ENCODE data around the gene ASGR1.
A peak's percentile ranks its signal among the peaks of the same experiment; 100 is the strongest.

The ASGR1 gene, protein sequence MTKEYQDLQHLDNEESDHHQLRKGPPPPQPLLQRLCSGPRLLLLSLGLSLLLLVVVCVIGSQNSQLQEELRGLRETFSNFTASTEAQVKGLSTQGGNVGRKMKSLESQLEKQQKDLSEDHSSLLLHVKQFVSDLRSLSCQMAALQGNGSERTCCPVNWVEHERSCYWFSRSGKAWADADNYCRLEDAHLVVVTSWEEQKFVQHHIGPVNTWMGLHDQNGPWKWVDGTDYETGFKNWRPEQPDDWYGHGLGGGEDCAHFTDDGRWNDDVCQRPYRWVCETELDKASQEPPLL

DNA sequence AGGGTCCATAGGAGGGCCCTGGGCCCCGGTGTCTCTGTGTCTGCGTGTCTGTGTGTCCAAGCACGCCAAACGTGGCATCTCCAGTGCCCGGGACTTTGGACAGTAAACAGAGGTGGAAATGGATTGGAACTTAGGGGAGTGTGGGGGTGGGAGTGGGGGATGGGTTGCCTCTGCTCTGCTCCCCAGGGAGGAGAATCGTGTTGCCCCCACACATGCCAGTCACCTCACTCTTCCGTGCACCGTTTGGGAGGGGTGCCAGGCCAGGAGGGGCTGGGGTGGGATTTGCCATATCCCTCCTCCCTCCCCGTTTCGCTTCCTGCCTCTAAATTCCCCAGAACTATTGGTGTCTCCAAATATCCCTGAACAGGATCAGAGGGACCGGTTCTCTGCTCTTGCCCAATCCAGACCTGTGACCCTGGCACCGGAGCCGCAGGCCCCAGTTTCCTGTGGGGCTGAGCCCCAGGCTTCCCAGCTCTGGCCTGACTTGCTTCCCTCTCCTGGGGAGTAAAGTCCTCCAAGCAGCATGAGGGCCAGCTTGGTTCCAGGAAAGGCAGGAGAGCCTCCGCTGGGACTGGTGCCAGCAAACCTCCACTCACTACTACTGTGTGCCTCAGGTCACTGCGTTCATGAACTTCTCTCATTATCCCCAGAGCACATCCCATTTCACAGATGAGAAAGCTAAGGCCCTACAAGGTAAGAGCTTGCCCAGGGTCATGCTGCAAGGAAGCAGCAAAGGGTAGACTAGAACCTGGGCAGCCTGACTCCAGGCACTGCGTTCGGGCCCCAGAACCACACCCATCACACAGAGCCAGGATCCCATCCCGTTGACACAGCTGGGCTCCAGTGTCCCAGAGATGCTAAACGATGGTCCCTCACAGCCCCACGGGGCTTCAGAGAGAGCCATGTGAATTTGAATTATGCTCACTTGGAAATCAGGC is at the start of gene ASGR1:
TSS of gene ASGR1 (minus strand) at position 54 of the 938 bp plus-strand sequence. CDS start 807 bp downstream, outside the sequence.
- DNase-seq = no peak

DNA sequence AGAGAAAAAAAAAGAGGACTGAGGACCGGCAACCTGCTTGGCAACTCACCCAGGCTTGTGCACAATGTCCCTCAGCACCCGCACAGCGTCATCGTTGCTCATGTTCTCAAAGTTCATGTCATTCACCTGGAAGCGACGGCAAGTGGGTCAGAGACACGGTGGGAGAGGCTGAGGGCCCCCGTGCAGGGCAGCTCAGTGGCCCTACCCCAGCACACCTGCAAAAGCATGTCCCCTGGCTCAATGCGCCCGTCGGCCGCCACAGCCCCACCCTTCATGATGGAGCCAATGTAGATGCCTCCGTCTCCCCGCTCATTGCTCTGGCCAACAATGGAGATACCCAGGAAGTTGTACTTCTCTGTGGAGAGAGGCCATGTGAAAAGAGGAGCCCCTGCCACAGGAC is 49.8 kb upstream of the ASGR1 start:
- no peak for DNase-seq

DNA sequence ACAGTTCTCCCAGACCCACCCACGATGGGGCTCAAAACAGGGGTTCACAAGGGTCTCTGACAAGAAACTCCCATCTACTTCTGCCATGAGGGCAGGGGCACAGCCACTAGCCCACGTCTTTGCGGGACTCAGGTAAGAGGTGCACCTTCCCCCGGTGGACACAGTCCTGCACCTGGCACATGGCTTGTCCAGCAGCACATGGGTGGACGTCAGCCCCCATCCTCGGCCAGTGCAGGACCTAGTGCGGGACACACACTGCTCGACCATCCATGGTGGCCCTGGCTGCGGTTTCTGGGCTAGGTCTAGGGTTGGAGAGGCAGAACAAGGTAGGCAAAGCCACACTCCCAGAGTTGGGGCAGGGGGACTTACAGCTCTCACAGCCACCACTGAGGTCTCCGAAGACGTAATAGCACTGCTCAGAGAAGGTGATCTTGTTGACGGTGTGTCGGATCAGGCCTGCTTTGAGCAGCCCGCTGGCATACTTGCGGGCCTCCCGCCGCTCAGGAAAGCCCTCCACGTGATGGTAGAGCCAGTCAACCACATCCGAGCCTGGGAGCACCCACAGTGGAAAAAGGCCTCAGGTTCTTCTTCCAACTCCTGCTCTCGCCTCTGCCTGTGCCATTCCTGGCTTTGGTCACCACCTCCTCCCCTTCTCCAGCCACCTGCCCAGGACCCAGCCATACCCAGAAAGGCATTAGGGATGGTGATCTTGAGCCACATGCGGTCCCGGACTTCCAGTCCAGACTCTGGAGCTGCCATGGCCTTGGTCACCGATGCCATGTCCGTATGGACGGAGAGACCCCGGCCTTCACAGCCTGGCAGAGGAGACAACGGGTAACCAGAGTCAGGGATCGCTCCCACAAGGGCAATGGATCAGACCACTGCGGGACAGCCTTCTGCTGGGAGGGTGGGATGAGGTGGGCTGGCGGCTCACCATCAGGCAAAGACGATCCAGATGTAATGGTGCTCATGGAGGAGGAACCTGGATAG is 47.8 kb upstream of the ASGR1 start:
- DNase-seq = no peak

DNA sequence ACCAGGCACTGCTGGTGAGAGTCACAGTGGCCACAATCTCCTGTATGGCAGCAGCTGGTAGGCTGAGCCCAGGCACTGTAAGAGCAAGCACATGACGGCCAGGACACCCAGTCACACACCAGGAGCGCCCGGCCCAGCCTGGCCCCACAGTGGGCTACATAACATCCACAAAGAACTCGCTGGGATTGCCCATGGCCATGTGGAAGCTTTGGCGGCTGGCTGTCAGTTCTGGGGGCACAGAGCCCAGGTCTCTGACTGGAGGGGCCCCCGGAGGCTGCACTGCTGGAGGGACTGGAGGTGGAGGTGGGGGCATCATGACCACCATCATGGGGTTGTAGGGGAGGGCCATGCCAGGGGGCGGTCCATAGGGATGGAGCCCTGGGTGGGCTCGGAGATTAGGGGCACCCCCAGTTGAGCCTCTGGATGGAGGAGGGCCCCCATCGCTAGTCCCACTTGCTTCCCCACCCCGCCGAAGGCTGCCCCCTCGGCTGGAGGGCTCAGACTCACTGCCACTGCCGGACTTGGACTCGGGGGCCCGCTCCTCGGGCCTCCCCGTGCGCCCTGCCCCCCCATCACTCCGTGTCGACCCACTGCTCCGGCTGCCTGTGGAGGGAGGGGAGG is 46.7 kb upstream of the ASGR1 start:
- DNase-seq = no peak

DNA sequence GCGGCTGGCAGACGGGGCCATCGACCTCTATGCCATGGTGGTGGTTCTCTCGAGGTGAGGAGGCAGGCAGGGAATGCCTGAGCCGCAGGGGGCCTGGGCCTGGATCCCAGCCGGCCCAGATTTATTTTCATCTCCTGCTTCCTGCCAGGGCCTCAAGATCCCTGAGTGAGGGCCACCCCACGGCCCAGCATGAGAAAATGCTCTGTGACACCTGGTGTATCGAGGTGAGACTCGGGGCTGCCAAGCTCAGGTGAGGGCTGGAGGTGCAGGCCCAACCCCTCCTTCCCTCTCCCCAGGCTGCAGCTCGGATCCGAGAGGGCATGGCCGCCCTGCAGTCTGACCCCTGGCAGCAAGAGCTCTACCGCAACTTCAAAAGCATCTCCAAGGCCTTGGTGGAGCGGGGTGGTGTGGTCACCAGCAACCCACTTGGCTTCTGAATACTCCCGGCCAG is 45.5 kb upstream of the ASGR1 start:
- no peak for DNase-seq

DNA sequence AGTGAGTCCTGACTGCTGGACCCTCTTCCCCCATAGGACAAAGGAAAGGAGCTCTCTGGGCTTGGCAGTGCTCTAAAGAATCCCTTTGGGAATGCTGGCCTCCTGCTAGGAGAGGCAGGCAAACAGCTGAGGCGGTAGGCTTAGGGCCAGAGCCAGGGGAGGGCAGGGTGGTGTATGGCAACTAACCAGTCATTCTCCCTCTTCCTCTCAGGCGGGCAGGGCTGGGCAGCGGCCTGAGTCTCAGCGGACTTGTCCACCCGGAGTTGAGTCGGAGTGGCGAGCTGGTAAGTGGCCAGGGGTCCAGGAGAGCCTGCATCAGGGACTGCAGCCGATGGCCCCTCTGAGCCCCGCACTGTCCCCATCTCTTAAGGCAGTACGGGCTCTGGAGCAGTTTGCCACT is 44.9 kb upstream of the ASGR1 start:
- no peak for DNase-seq

DNA sequence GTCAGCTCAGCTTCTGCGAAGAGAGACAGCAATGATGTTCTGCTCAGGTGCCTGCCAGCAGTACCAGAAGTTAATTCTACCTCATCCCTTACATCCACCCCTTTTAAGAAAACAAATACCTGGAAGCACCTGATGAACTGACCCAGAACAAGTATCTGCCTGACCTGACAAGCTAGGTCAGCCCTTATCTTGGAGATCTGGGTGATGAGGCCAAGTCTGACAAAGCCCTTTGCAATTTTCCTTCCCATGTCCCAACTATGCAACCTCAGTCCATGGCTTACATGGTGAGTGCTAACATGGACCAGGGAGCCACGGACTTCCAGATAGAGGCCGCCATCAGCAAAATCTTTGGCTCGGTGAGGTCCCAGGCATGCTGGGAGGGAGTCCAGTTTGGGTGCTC is 44.2 kb upstream of the ASGR1 start:
- DNase-seq = no peak

DNA sequence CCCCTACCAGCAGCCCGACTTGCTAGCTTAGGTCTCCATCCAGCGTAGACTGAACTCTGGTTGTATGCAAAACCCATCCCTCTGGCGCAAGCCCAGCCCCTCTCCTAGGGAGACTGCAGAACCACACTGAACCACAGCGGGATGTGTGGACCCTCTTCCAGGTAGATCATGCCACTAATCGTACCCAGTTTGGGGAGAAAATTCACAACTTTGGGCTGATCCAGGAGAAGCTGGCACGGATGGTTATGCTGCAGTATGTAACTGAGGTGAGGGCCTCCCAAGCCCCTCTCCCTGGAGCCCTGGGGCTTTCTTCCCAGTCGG is 43.8 kb upstream of the ASGR1 start:
- DNase-seq = no peak

DNA sequence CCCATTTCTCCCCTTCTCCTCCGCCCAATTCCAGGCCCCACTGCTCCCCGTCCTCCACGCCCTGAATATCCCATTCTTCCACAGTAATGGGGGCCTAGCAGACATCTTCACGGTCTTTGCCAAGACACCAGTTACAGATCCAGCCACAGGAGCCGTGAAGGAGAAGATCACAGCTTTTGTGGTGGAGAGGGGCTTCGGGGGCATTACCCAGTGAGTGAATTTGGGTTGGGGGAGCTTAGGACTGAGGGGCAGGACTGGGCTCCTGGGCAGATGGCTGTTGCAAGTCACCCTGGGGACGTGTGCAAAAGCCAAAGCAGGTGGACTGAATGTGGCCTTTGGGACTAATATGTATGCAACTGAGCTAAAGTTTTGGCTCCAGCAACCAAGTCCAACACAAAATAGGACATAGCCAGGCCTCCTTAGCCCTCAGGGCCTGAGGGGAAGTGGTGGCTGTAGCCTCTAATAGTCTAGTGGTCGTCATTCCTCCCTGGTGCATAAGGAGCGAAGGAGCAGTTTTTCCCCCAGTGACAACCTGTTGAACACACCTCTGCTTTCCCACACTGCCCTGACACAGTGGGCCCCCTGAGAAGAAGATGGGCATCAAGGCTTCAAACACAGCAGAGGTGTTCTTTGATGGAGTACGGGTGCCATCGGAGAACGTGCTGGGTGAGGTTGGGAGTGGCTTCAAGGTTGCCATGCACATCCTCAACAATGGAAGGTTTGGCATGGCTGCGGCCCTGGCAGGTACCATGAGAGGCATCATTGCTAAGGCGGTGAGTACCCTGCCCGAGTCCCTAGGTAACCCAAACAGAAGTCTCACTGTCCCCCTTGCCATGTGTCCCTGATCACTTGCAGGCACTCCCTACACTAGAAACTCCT is 43.2 kb upstream of the ASGR1 start:
- DNase-seq = no peak

DNA sequence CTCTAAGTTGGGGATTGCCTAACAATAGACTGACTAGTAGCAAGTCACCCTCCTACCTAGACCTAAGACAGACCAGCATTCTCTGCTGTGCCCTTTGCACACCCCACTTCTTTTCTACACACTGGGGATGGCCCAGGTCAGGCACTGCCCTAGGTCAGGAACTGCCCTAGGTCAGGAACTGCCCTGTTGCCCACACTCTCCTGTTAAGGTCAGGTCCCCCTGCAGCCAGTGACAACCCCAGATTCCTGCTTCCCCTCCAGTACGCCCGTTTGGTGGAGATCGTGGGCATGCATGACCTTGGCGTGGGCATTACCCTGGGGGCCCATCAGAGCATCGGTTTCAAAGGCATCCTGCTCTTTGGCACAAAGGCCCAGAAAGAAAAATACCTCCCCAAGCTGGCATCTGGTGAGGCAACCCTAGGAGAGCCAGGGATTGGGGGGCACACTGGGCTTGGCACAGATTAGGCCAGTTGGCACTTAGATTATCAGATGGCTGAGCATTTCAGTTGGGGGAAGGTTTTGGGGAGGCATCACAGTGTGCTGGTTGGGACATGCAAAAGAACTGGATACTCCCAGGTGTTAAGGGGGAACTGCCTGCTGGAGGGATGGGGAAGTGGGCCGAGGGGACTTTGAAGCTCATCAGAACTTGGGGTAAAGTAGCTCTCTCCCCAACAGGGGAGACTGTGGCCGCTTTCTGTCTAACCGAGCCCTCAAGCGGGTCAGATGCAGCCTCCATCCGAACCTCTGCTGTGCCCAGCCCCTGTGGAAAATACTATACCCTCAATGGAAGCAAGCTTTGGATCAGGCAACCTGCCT is 42.3 kb upstream of the ASGR1 start:
- no peak for DNase-seq

DNA sequence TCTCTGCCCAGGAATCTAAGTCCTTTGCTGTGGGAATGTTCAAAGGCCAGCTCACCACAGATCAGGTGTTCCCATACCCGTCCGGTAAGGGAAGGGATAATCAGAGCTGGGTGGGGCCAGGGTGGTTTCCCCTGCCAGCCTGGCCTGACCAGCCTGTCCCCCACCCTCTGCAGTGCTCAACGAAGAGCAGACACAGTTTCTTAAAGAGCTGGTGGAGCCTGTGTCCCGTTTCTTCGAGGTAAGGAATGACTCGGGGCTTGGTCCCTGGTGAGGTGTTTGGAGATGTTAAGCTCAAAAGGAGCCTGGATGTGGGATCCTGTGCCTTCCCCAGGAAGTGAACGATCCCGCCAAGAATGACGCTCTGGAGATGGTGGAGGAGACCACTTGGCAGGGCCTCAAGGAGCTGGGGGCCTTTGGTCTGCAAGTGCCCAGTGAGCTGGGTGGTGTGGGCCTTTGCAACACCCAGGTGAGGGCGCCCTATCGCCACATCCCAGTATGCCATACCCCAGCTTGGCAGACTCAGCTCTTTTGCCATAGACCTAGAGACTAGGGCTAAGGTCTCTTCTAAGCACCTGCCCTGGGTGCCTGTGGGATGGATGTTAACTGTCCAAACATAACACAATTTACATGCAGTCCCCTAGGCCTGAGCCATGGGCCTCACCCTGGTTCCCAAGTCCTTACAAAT is 41.6 kb upstream of the ASGR1 start:
- peak; percentile 48 for DNase-seq

DNA sequence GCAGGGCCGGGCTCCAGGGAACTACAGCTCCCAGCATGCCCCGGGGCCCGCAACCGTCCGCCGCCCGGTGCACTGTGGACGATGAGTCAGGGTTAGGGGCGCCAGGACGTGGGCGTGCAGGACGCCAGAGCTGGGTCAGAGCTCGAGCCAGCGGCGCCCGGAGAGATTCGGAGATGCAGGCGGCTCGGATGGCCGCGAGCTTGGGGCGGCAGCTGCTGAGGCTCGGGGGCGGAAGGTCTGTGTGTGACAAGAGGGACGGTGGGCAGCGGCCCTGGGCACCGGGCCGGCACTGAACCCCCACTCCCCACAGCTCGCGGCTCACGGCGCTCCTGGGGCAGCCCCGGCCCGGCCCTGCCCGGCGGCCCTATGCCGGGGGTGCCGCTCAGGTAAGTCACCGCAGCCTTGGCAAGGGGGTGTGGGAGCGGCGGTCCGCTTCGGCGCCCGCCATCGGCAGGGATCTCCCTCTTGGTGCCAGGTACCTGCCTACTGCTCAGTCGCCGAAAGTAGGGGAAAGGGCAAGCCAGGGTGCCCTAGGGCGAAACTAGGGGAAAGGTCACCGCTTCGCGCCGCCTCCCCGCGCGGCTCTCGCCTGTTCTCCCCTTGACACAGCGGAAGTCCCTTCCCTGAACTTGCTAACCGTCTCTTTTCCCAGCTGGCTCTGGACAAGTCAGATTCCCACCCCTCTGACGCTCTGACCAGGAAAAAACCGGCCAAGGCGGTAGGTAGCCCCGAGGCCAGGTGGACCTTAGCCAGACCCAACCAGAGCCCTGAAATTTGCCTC is 40.8 kb upstream of the ASGR1 start, which contains the start of the genes ACADVL and DLG4:
TSS of gene ACADVL (plus strand) at position 127 of the 781 bp plus-strand sequence. CDS start at position 174, 47 bp downstream.
TSS of gene DLG4 (minus strand) at position 25 of the 781 bp plus-strand sequence.
- DNase-seq = peak; percentile 77

DNA sequence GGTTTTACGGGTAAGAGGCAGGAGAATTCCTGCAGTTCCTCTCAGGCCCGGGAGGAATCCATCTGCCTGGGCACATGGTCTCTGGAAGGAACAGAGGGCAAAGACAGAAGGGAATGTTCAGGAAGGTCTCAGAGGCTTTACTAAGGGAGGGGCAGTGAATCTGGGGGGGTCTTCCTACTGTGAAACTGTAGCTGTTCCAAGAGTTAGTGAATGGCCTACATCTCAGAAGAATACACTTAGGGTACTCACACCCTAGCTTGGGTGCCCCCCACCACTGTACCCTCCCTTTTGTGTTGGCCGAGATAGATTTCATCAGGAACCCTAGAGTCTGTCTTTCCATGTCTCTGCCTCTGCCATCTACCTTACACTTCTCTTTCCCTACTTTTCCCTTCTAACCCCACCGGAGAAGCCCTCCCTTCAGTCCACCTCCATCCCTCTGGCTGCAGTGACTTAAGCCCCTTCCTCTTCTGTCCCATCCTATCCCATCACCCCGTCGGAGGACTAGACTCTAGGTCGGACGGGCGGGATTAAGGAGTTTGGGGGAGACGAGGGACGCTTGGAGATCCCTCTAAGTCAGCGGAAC is 40.1 kb upstream of the ASGR1 start:
- no peak for DNase-seq

DNA sequence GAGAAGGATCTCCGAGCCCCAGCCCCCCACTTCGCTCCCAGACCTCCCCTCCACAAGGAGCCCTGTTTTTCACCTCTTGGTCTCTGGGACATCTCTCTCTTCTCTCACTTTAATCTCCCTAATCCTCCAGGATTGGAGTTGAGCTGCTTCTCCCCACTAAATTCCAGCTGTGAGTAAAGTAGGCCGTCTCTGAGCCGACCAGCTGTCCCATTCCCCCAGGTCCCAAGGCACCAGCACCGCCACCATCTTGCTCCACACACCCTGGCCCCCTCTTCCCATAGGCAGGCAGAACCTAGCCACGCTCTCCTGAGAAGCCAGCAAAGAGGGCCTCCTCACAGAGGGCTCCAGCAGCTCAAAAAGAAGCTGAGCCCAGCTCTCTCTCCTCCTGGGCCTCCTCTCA is 39.6 kb upstream of the ASGR1 start:
- DNase-seq = no peak

DNA sequence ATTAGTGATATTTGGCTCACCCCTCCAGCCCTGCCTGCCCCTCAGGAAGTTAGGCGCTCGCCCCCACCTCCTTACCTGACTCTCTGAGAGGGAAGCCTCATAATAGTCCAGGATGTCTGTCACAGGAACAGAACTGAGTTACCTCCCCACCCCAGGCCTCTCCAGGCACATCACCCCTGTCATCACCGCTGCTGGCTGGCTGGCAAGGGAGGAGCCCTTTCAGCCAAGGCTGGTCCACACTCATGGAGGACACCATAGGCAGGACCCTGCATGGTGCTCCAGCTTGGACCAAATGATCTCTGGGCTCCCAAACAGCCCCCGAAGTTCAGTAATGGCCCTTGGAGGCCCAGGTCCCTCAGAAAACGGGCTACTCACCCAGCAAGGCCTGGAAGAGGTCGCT is 39.0 kb upstream of the ASGR1 start:
- DNase-seq = no peak

DNA sequence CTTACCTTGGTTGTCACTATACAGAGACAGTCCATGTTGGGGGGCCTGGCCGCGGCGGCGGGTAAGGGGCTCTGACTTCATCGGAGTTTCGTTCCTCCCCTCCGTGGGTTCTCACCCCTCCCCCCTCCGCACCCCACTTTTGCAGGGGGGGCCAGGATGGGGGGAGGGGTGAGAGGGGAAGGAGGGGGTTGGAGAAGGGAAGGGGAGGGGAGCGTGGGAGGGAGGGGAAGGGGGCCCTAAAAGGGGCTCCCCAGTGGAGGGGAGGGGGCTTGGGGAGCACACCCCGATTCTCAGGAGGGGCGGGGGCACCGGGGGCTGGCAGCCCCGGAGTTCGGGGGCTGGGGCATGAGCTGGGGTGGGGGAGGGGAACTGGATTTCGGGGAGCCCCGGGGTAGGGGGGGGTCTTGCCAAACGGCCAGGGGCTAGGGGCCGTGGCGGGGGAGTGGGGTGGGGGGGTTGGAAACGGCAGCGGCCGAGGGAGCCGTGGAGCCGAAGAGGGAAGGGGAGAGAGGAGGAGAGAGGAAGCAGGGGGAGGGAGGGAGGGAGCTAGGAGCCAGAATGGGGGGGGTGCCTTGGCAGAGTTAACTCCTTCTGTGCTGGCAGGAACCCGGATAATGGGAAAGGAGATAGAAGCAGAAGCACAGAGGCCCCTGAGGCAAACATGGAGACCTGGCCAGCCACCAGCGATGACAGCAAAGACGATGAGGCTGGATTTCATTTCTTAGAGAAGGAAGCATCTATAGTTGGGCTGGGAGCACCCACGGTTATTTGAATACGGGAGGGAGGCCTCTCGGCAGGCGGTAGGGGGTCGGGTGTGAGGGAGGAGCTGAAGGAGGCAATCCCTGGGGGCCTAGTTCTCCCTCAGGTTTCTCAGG is 38.2 kb upstream of the ASGR1 start:
- DNase-seq = no peak

Data from stimulated activated naive CD4-positive, alpha-beta T cell treated with Interleukin-2 at 50 U/mL for 16 hours (primary cell).